Measurements from ENCODE around the gene MAD1L1.

Gene MAD1L1

GRCh38 chr7:2232766-2233520 lies at the start of gene MAD1L1:
Gene MAD1L1, minus strand, starts transcription at chr7:2232945. Its CDS starts 2,812 bp downstream, at chr7:2230133.
- H3K36me3 ChIP-seq (ENCODE audit: insufficient read depth, low read length): peaks cover 34% of the 10 kb centered on the region
- peak within 1 kb of the TSS; percentile 88 for H3K27ac ChIP-seq (ENCODE audit: low read depth, low read length)

GRCh38 chr7:2282185-2282751 lies 49.5 kb upstream of the MAD1L1 start:
- Histone ChIP-seq H3K4me1 (ENCODE audit: insufficient read depth, low read length) (peaks cover 14% of the 10 kb centered on the region), H3K27ac (ENCODE audit: low read depth, low read length) (peak overlapping the region; percentile 60), H3K9me3 (ENCODE audit: low read length) (no peaks in the 10 kb centered on the region), H3K9ac (ENCODE audit: low read length) (peak overlapping the region; percentile 49), H3K4me3 (ENCODE audit: low read depth in 1 of 2, low read length in 2 of 2) (peak overlapping the region in 1 of 2 donors; percentile 32), H3K36me3 (ENCODE audit: insufficient read depth, low read length) (no peaks in the 10 kb centered on the region), H3K27me3 (ENCODE audit: control insufficient read depth in 1 of 2, insufficient read depth in 2 of 2, low read length in 2 of 2) (no peaks in the 10 kb centered on the region)

More at GRCh38 chr7:2232766-2233520, at the start of gene MAD1L1:
- peaks cover 12% of the 10 kb centered on the region for H3K4me1 ChIP-seq (ENCODE audit: insufficient read depth, low read length)
- no peaks in the 10 kb centered on the region for H3K9me3 ChIP-seq (ENCODE audit: low read length)
- peak within 1 kb of the TSS; percentile 42 for H3K9ac ChIP-seq (ENCODE audit: low read length)
- H3K27me3 ChIP-seq (ENCODE audit: control insufficient read depth in 1 of 2, insufficient read depth in 2 of 2, low read length in 2 of 2): no peaks in the 10 kb centered on the region
- H3K4me3 ChIP-seq (ENCODE audit: low read depth in 1 of 2, low read length in 2 of 2): peak within 1 kb of the TSS; percentile 88 to 95

- Histone ChIP-seq H3K36me3 (ENCODE audit: insufficient read depth, low read length) (no peaks in the 10 kb centered on the region), H3K4me1 (ENCODE audit: insufficient read depth, low read length) (peaks cover 14% of the 10 kb centered on the region), H3K27me3 (ENCODE audit: control insufficient read depth in 1 of 2, insufficient read depth in 2 of 2, low read length in 2 of 2) (no peaks in the 10 kb centered on the region), H3K9me3 (ENCODE audit: low read length) (no peaks in the 10 kb centered on the region), H3K4me3 (ENCODE audit: low read depth in 1 of 2, low read length in 2 of 2) (peak overlapping the region in 1 of 2 donors; percentile 32), H3K27ac (ENCODE audit: low read depth, low read length) (peak overlapping the region; percentile 60), H3K9ac (ENCODE audit: low read length) (peak overlapping the region; percentile 49)
Measured at GRCh38 chr7:2281541-2281940, 48.8 kb upstream of the MAD1L1 start.

DNA sequence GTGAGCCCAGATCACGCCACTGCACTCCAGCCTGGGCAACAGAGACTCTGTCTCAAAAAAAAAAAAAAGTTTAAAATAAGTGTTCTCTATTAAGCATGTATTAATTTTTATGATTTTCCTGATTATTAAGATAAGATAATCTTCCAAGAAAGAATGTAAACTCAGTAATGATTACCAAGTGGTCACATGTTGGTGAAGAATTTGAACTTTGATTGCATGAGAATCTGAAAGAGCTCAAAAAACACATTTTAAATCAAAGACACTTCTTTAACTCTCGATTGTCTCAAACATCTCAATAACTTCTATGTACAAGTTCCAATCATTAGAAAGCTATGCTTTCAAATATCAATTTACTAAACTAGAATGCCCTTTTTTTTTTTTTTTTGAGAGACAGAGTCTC lies 47.7 kb upstream of the MAD1L1 start:
- Histone ChIP-seq H3K36me3 (ENCODE audit: insufficient read depth, low read length) (no peaks in the 10 kb centered on the region), H3K4me1 (ENCODE audit: insufficient read depth, low read length) (peaks cover 14% of the 10 kb centered on the region), H3K9ac (ENCODE audit: low read length) (no peak overlapping the region), H3K27me3 (ENCODE audit: control insufficient read depth in 1 of 2, insufficient read depth in 2 of 2, low read length in 2 of 2) (no peaks in the 10 kb centered on the region), H3K27ac (ENCODE audit: low read depth, low read length) (no peak overlapping the region), H3K9me3 (ENCODE audit: low read length) (no peaks in the 10 kb centered on the region), H3K4me3 (ENCODE audit: low read depth in 1 of 2, low read length in 2 of 2) (no peak overlapping the region)

DNA sequence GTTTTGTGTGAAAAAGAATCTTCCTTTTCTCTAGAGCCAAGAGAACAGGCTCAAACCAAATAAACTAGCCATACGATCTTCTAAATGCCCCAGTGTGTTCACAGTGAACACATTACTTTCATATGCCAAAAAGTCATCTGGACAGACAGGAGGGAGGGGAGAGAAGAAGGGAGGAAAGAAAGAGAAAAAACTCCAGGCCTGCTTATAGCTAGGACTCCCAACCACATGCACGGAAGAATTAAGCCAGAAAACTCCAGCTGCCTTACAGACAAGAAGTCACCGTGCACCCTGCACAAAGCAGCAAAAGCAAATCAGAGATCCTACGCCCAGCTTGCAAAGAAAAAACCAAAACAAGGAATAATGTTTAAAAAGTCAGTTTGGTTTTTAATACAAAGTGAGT lies 47.2 kb upstream of the MAD1L1 start:
- no peaks in the 10 kb centered on the region for H3K36me3 ChIP-seq (ENCODE audit: insufficient read depth, low read length)
- no peak overlapping the region for H3K27ac ChIP-seq (ENCODE audit: low read depth, low read length)
- H3K9ac ChIP-seq (ENCODE audit: low read length): no peak overlapping the region
- no peaks in the 10 kb centered on the region for H3K9me3 ChIP-seq (ENCODE audit: low read length)
- no peaks in the 10 kb centered on the region for H3K27me3 ChIP-seq (ENCODE audit: control insufficient read depth in 1 of 2, insufficient read depth in 2 of 2, low read length in 2 of 2)
- H3K4me3 ChIP-seq (ENCODE audit: low read depth in 1 of 2, low read length in 2 of 2): no peak overlapping the region
- H3K4me1 ChIP-seq (ENCODE audit: insufficient read depth, low read length): peaks cover 14% of the 10 kb centered on the region

- Histone ChIP-seq H3K4me1 (ENCODE audit: insufficient read depth, low read length) (peaks cover 14% of the 10 kb centered on the region), H3K36me3 (ENCODE audit: insufficient read depth, low read length) (peaks cover 7% of the 10 kb centered on the region), H3K27ac (ENCODE audit: low read depth, low read length) (no peak overlapping the region), H3K9ac (ENCODE audit: low read length) (no peak overlapping the region), H3K27me3 (ENCODE audit: control insufficient read depth in 1 of 2, insufficient read depth in 2 of 2, low read length in 2 of 2) (no peaks in the 10 kb centered on the region), H3K4me3 (ENCODE audit: low read depth in 1 of 2, low read length in 2 of 2) (no peak overlapping the region), H3K9me3 (ENCODE audit: low read length) (no peaks in the 10 kb centered on the region)
Measured at GRCh38 chr7:2278026-2278425, 45.3 kb upstream of the MAD1L1 start.

- Histone ChIP-seq H3K27ac (ENCODE audit: low read depth, low read length) (no peak overlapping the region), H3K4me1 (ENCODE audit: insufficient read depth, low read length) (peaks cover under 1% of the 10 kb centered on the region), H3K4me3 (ENCODE audit: low read depth in 1 of 2, low read length in 2 of 2) (no peak overlapping the region), H3K9me3 (ENCODE audit: low read length) (no peaks in the 10 kb centered on the region), H3K27me3 (ENCODE audit: control insufficient read depth in 1 of 2, insufficient read depth in 2 of 2, low read length in 2 of 2) (no peaks in the 10 kb centered on the region), H3K36me3 (ENCODE audit: insufficient read depth, low read length) (peaks cover 7% of the 10 kb centered on the region), H3K9ac (ENCODE audit: low read length) (no peak overlapping the region)
Measured at GRCh38 chr7:2276107-2276506, 43.4 kb upstream of the MAD1L1 start.

- Histone ChIP-seq H3K27me3 (ENCODE audit: control insufficient read depth in 1 of 2, insufficient read depth in 2 of 2, low read length in 2 of 2) (no peaks in the 10 kb centered on the region), H3K9ac (ENCODE audit: low read length) (no peak overlapping the region), H3K4me1 (ENCODE audit: insufficient read depth, low read length) (no peaks in the 10 kb centered on the region), H3K27ac (ENCODE audit: low read depth, low read length) (no peak overlapping the region), H3K4me3 (ENCODE audit: low read depth in 1 of 2, low read length in 2 of 2) (no peak overlapping the region), H3K36me3 (ENCODE audit: insufficient read depth, low read length) (peaks cover 7% of the 10 kb centered on the region), H3K9me3 (ENCODE audit: low read length) (no peaks in the 10 kb centered on the region)
Measured at GRCh38 chr7:2275101-2275500, 42.4 kb upstream of the MAD1L1 start.

DNA sequence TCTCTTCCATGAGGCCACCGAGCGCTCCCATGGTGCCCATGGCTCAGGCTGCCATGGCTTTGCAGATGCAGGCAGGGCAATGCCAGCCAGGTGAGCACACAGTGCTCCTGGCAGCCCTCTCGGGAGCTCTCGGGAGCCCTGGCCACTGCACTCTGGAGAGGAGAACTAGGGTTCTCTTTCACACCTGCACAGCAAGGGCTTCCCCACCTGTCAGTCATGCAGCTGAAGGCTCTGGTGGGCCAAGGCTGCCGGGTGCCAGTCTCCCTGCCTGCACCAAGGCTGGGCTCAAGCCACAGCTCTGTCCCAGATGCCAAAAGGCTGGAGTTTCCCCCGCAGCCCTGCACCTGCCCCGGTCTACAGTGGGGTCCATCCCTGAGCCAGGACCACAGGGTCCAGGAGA lies 41.9 kb upstream of the MAD1L1 start:
- no peaks in the 10 kb centered on the region for H3K27me3 ChIP-seq (ENCODE audit: control insufficient read depth in 1 of 2, insufficient read depth in 2 of 2, low read length in 2 of 2)
- H3K36me3 ChIP-seq (ENCODE audit: insufficient read depth, low read length): peaks cover 9% of the 10 kb centered on the region
- H3K27ac ChIP-seq (ENCODE audit: low read depth, low read length): no peak overlapping the region

DNA sequence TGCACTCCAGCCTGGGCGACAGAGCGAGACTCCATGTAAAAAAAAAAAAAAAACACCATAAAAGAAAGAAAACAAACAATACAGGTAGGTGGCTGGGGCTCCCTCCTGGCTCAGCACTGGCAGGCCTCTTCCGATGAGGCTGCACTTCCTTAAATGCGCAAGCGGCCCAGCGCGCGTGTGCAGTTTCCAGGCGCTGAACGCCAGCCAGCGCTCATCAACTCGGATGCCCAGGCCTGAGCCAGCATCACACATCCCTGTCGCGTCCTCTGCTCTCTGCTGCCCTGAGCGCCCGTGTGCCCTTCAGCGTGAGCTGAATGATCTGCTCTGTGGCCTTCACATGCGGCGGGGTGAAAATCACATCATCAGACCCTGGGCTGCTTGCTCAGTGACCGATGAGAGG lies 41.1 kb upstream of the MAD1L1 start:
- Histone ChIP-seq H3K36me3 (ENCODE audit: insufficient read depth, low read length) (peaks cover 11% of the 10 kb centered on the region), H3K9me3 (ENCODE audit: low read length) (no peaks in the 10 kb centered on the region), H3K4me1 (ENCODE audit: insufficient read depth, low read length) (no peaks in the 10 kb centered on the region), H3K27me3 (ENCODE audit: control insufficient read depth in 1 of 2, insufficient read depth in 2 of 2, low read length in 2 of 2) (no peaks in the 10 kb centered on the region), H3K9ac (ENCODE audit: low read length) (no peak overlapping the region), H3K4me3 (ENCODE audit: low read depth in 1 of 2, low read length in 2 of 2) (no peak overlapping the region), H3K27ac (ENCODE audit: low read depth, low read length) (no peak overlapping the region)

More for the DNA sequence above, 41.9 kb upstream of the MAD1L1 start:
- Histone ChIP-seq H3K9ac (ENCODE audit: low read length) (no peak overlapping the region), H3K4me3 (ENCODE audit: low read depth in 1 of 2, low read length in 2 of 2) (no peak overlapping the region), H3K4me1 (ENCODE audit: insufficient read depth, low read length) (no peaks in the 10 kb centered on the region), H3K9me3 (ENCODE audit: low read length) (no peaks in the 10 kb centered on the region)

DNA sequence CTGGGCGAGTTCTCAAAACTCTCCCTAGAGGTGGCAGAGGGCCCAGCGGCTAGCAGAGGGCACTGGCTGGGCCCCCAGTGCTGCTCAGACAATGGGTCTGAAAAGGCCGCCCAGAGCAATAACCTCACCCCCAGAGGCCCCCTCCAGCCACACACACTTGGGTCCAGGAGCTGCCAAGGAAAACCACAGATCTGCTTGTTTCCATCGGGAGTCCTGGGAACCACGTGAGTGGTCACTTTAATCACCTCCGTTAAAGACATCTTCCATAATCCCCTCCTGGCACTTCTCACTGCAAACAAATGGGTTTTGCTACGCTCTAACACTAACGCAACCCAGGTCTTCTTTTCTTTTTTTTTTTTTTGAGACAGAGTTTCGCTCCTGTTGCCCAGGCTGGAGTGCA lies 39.3 kb upstream of the MAD1L1 start:
- no peaks in the 10 kb centered on the region for H3K4me1 ChIP-seq (ENCODE audit: insufficient read depth, low read length)
- H3K9ac ChIP-seq (ENCODE audit: low read length): no peak overlapping the region
- H3K4me3 ChIP-seq (ENCODE audit: low read depth in 1 of 2, low read length in 2 of 2): no peak overlapping the region
- no peaks in the 10 kb centered on the region for H3K9me3 ChIP-seq (ENCODE audit: low read length)
- H3K27ac ChIP-seq (ENCODE audit: low read depth, low read length): no peak overlapping the region
- H3K27me3 ChIP-seq (ENCODE audit: control insufficient read depth in 1 of 2, insufficient read depth in 2 of 2, low read length in 2 of 2): no peaks in the 10 kb centered on the region
- H3K36me3 ChIP-seq (ENCODE audit: insufficient read depth, low read length): peaks cover 11% of the 10 kb centered on the region
